Hepatocyte (in vitro differentiated cells): ENCODE results near the gene HPGD.

Source experiments
- CTCF ChIP-seq: fragments of 200-600 bp; sonication (generic); IDR thresholded peaks from 2 replicates; pipeline ENCODE4 v1.5.1; 2016; ENCODE audit warnings: antibody characterized with exemption, mild to moderate bottlenecking; ENCODE audit not compliant: poor library complexity
- EZH2 ChIP-seq: fragments of 200-600 bp; sonication (generic); IDR thresholded peaks from 2 replicates; pipeline ENCODE4 v1.6.1; 2016; ENCODE audit warnings: antibody characterized with exemption, mild to moderate bottlenecking, borderline replicate concordance

DNA sequence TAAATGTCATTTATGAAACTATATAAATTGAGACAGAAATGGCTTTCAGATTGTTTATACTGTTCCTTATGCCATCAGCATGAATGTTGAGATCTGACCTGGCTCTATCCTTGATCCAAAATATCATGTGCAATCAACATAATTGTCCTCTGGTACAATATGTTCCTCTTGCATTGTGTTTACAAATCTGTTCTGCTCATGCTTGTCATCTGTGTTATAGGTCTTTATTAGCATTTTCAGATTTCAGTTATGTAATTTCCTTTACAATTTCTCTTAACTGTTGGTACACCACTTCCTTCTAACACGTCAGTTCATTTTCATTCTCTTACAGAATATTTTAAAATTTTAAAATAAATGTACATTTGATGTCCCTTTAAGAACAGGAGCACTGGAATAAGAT lies 1.6 kb downstream of the HPGD start:
- no peak for TF ChIP-seq CTCF
- no peak for TF ChIP-seq EZH2
